HEK293T (cell line): Measurements from ENCODE around the gene IER5L.

Source experiments
- ARNT ChIP-seq: fragments of 450-650 bp; IDR thresholded peaks from 2 replicates; pipeline ENCODE4 v1.6.1; 2017; ENCODE audit warnings: mild to moderate bottlenecking
- BHLHE40 ChIP-seq: fragments of 450-650 bp; IDR thresholded peaks from 2 replicates; pipeline ENCODE4 v1.6.1; 2016; ENCODE audit warnings: mild to moderate bottlenecking, moderate library complexity, borderline replicate concordance
- FOXA1 ChIP-seq: fragments of 450-650 bp; IDR thresholded peaks from 2 replicates; pipeline ENCODE4 v1.6.1; 2016; ENCODE audit warnings: mild to moderate bottlenecking
- FOXK2 ChIP-seq: fragments of 450-650 bp; IDR thresholded peaks from 2 replicates; pipeline ENCODE4 v1.6.1; 2016; ENCODE audit warnings: mild to moderate bottlenecking
- FOXM1 ChIP-seq: fragments of 450-650 bp; IDR thresholded peaks from 2 replicates; pipeline ENCODE4 v1.6.1; 2017; ENCODE audit warnings: mild to moderate bottlenecking, borderline replicate concordance
- HDGF ChIP-seq: fragments of 450-650 bp; IDR thresholded peaks from 2 replicates; pipeline ENCODE4 v1.6.1; 2017; ENCODE audit warnings: antibody characterized with exemption, borderline replicate concordance
- L3MBTL2 ChIP-seq: fragments of 450-650 bp; conservative IDR thresholded peaks from 2 replicates; pipeline ENCODE4 v1.6.1; 2016; ENCODE audit warnings: mild to moderate bottlenecking
- SP1 ChIP-seq: fragments of 450-650 bp; IDR thresholded peaks from 2 replicates; pipeline ENCODE4 v1.6.1; 2017
- SUZ12 ChIP-seq: fragments of 450-650 bp; IDR thresholded peaks from 2 replicates; pipeline ENCODE4 v1.6.1; 2016; ENCODE audit warnings: mild to moderate bottlenecking
- TARDBP ChIP-seq: fragments of 450-650 bp; IDR thresholded peaks from 2 replicates; pipeline ENCODE4 v1.6.1; 2016
- ZNF384 ChIP-seq: fragments of 450-650 bp; IDR thresholded peaks from 2 replicates; pipeline ENCODE4 v1.6.1; 2016

DNA sequence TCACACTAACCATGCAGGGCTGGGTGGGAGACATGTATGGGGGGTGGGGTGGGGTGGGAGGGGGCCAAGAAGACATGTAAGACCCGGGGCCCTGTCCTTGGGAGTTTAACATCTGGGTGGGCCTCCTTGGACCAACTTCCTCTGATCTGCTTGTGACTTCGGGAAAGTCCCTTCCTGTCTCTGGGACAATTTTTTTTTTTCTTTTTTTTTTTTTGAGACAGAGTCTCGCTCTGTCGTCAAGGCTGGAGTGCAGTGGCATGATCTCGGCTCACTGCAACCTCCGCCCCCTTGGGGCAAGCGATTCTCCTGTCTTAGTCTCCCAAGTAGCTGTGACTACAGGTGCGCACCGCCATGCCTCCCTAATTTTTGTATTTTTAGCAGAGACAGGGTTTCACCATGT lies 23.8 kb upstream of the IER5L start:
- TF ChIP-seq HDGF, result no peak
- no peak for TF ChIP-seq ZNF384
- TF ChIP-seq SP1, result no peak
- no peak for TF ChIP-seq BHLHE40
- TF ChIP-seq FOXK2, result no peak
- no peak for TF ChIP-seq SUZ12
- TF ChIP-seq FOXM1, result no peak
- no peak for TF ChIP-seq TARDBP
- TF ChIP-seq L3MBTL2, result no peak
- no peak for TF ChIP-seq ARNT
- no peak for TF ChIP-seq FOXA1
